GM19238 (cell line): ENCODE data around the gene IVD.
A peak's percentile ranks its signal among the peaks of the same experiment; 100 is the strongest.
"Not testable (repeated sequence)": the region's sequence is repeated elsewhere in the genome, so short reads cannot be mapped to it uniquely, and the experiment has no call there.

Experiments used
- DNase-seq: peaks from one replicate; pipeline ENCODE4 v3.0.0; 2011; ENCODE audit warnings: low spot score; ENCODE audit not compliant: insufficient read length

IVD gene

GRCh38 chr15:40437752-40438687 is 32.4 kb downstream of the IVD start:
- DNase-seq: no peak

GRCh38 chr15:40438712-40439111 is 33.1 kb downstream of the IVD start:
- DNase-seq: no peak

GRCh38 chr15:40439461-40439959 is 33.9 kb downstream of the IVD start:
- DNase-seq: no peak

- no peak for DNase-seq
Observed at GRCh38 chr15:40439960-40440742, 34.6 kb downstream of the IVD start.

GRCh38 chr15:40440743-40441564 is 35.4 kb downstream of the IVD start, which contains the start of gene BAHD1:
Gene BAHD1 (plus strand): TSS chr15:40440953. CDS start chr15:40458465, 17,512 bp downstream.
- DNase-seq: peak; percentile 100

- no peak for DNase-seq
Observed at GRCh38 chr15:40441565-40442531, 36.3 kb downstream of the IVD start.

- no peak for DNase-seq
Observed at GRCh38 chr15:40443255-40443654, 37.7 kb downstream of the IVD start.

- no peak for DNase-seq
Observed at GRCh38 chr15:40443846-40444245, 38.3 kb downstream of the IVD start.

DNA sequence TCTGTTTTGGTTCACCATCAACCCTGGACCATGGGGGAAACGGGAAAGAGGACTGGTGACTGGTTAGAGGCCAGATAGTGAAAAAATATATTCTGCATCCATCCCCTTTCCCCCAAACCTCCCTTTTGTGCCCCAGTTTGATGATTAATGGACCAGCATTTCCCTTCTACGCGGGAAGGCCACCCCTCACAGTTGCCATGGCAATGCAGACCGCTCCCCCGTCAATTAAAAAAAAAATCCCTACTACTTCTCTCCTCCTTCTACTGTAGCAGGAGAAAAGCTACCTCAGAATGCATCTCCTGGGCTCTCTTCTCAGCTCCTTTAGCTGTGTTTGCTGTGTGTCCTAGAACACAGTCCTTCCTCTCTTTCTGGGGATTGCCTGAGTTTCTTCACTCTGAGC is 39.1 kb downstream of the IVD start:
- no peak for DNase-seq

DNA sequence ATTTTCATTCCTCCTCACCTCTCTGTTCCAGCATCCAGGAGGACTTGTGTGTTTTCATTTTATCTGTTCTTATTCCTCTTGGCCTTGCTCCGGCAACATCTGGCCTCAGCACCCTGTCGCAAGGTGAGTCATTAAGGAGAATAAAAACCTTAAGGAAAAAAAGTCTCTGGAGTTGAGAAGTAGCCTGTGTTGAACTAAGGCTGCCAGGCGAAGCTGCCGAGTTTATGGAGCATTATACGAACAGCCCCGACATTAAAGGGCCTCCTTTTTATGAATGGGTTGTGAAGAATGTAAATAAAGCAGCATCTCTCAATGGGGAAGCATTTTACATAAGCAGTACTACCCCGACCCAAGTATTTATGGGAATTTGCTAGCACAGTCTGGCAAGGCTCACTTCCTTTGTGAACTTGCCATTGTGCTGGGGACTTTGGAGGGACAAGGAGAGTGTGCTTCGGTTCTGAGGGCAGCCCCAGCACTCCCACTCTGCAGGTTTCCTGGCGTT is 39.9 kb downstream of the IVD start:
- no peak for DNase-seq

DNA sequence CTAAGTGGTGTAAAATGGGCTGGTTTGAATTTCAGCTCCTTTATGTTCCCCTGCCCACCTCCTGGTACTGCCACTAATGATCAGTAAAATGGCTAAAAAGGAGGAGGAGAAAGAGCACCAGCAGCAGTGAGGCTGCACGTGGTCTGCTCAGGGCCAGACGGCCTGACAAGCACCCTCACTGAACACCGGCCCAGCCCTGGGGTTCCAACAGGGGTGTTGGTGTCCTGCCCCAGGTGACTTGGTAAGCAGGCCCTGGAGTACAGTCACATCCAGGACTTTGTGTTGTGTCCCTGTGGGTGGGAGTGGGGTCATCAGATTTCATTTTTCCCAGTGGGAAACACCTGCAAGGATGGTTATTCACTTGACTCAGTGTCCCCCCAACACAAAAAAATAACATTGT is 40.5 kb downstream of the IVD start:
- DNase-seq: no peak

DNA sequence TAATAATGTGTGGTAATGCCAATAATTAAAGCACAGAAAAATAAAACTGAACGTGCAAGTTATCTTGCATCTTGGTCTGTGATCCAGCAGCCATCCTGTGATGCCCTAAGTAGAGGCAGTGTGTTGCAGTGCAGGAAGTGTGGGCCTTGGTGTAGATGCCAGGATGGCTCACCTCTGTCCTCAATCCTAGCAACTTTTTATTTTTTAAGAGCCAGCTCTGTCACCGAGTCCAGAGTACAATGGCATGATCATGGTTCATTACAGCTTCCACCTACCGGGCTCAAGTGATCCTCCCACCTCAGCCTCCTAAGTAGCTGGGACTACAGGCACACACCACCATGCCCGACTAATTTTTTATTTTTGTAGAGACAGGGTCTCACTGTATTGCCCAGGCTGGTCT is 42.8 kb downstream of the IVD start:
- no peak for DNase-seq

GRCh38 chr15:40449275-40449674 is 43.7 kb downstream of the IVD start:
- DNase-seq: no peak

- DNase-seq: no peak
Observed at GRCh38 chr15:40450047-40450446, 44.5 kb downstream of the IVD start.

- no peak for DNase-seq
Observed at GRCh38 chr15:40451527-40452158, 46.0 kb downstream of the IVD start.

GRCh38 chr15:40452296-40453090 is 46.9 kb downstream of the IVD start:
- DNase-seq: no peak

- not testable (repeated sequence) for DNase-seq
Observed at GRCh38 chr15:40453941-40454340, 48.3 kb downstream of the IVD start.

- no peak for DNase-seq
Observed at GRCh38 chr15:40454904-40455391, 49.4 kb downstream of the IVD start.
